ENCODE data around the gene IAPP. TPM values are rescaled to one million over a fixed set of nuclear protein-coding genes. Genes with fewer than 3 reads are reported as not detected.
"Not testable (repeated sequence)": the region's sequence is repeated elsewhere in the genome, so short reads cannot be mapped to it uniquely, and the experiment has no call there.

Gene IAPP
- polyA plus RNA-seq, 1 donor (not counting 4 experiments of a cell fraction or from before 2014, with no cell fraction given), result not detected

DNA sequence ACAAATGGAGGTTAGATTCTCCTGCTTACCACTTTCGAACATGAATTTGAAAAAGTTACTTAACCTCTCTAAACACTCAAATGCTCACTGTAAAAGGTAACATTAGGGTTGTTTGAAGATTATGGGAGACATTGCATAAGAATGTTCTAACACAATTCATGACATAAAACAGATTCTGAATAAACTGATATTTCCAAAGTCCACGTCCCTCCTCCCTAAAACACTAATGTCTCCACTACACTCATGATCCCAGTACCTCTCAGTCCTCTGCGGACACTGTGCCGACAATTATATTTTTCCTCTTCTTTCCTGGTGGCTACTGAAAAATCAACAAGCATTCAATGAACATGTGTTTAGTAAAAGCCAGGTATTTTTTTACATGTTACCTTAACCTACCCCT is 18.8 kb upstream of the IAPP start:
- H3K27me3 ChIP-seq (ENCODE audit: control insufficient read depth, extremely low read depth, insufficient read depth, low read length), result no peaks in the 10 kb centered on the region
- no peak for FAIRE-seq
- no peak for TF ChIP-seq EZH2 (IDR thresholded peaks at IDR 0.05; ENCODE audit: low read length)
- TF ChIP-seq, protein P1, sequence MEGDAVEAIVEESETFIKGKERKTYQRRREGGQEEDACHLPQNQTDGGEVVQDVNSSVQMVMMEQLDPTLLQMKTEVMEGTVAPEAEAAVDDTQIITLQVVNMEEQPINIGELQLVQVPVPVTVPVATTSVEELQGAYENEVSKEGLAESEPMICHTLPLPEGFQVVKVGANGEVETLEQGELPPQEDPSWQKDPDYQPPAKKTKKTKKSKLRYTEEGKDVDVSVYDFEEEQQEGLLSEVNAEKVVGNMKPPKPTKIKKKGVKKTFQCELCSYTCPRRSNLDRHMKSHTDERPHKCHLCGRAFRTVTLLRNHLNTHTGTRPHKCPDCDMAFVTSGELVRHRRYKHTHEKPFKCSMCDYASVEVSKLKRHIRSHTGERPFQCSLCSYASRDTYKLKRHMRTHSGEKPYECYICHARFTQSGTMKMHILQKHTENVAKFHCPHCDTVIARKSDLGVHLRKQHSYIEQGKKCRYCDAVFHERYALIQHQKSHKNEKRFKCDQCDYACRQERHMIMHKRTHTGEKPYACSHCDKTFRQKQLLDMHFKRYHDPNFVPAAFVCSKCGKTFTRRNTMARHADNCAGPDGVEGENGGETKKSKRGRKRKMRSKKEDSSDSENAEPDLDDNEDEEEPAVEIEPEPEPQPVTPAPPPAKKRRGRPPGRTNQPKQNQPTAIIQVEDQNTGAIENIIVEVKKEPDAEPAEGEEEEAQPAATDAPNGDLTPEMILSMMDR (optimal IDR thresholded peaks at IDR 0.05 in 1 of 3, IDR thresholded peaks at IDR 0.05 in 1 of 3, conservative IDR thresholded peaks at IDR 0.05 in 1 of 3; ENCODE audit: extremely low read depth in 1 of 3, insufficient read depth in 2 of 3, low read length in 3 of 3), result no peak
- H3K9me1 ChIP-seq (ENCODE audit: control insufficient read depth, extremely low read depth, insufficient read depth, low read length), result no peaks in the 10 kb centered on the region
- no peaks in the 10 kb centered on the region for H4K20me1 ChIP-seq (ENCODE audit: control insufficient read depth, extremely low read depth, insufficient read depth, low read length)
- no peaks in the 10 kb centered on the region for H3K4me1 ChIP-seq (ENCODE audit: control insufficient read depth, extremely low read depth, insufficient read depth, low read length)
- no peak overlapping the region for H3K9ac ChIP-seq (ENCODE audit: control insufficient read depth, extremely low read depth, insufficient read depth, low read length)
- no peak overlapping the region for H2AFZ ChIP-seq (ENCODE audit: control insufficient read depth, low read length)
- dilution Hi-C loops (cut with MboI; ENCODE audit: extremely low pct_ligation_motif_present, low sequenced_read_pairs), result no loop called here
- no peak for DNase-seq (ENCODE audit: low read depth, low spot score)
- H3K79me2 ChIP-seq (ENCODE audit: control insufficient read depth, insufficient read depth, low read length), result no peaks in the 10 kb centered on the region
- no peaks in the 10 kb centered on the region for H3K9me3 ChIP-seq (ENCODE audit: control insufficient read depth, low read depth, low read length)
- no peak overlapping the region for H3K27ac ChIP-seq (ENCODE audit: control insufficient read depth, insufficient read depth, low read length)
- H3K36me3 ChIP-seq (ENCODE audit: control insufficient read depth in 2 of 2, extremely low read depth in 1 of 2, insufficient read depth in 2 of 2, low read length in 2 of 2), result no peaks in the 10 kb centered on the region
- no peak overlapping the region for H3K4me3 ChIP-seq (ENCODE audit: control insufficient read depth in 2 of 3, extremely low read depth in 1 of 3, insufficient read depth in 2 of 3, low read depth in 1 of 3, low read length in 3 of 3)
- no peak overlapping the region for H3K4me2 ChIP-seq (ENCODE audit: control insufficient read depth, extremely low read depth, insufficient read depth, low read depth, low read length)

DNA sequence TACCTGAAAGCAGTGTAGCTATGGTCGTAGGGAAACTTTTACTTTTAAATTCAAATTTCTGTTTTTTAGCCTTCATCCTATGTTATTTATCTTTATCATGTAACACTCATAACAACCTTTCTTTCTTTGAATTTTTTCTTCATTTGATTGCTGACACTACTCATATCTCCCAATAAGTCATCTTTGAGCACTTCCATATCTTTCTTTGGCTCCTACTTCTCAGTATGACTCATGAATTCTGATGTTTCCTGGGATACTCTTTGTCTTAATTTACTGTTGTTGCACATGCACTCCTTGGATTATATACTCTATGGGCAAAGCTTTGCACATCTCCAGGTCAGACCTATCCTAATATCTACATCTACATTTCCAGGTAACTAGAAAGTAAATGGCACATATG is 18.1 kb upstream of the IAPP start:
- Histone ChIP-seq H3K4me2 (ENCODE audit: control insufficient read depth, extremely low read depth, insufficient read depth, low read depth, low read length) (no peak overlapping the region), H3K9me1 (ENCODE audit: control insufficient read depth, extremely low read depth, insufficient read depth, low read length) (no peaks in the 10 kb centered on the region)
- dilution Hi-C loops (cut with MboI; ENCODE audit: extremely low pct_ligation_motif_present, low sequenced_read_pairs), result no loop called here

DNA sequence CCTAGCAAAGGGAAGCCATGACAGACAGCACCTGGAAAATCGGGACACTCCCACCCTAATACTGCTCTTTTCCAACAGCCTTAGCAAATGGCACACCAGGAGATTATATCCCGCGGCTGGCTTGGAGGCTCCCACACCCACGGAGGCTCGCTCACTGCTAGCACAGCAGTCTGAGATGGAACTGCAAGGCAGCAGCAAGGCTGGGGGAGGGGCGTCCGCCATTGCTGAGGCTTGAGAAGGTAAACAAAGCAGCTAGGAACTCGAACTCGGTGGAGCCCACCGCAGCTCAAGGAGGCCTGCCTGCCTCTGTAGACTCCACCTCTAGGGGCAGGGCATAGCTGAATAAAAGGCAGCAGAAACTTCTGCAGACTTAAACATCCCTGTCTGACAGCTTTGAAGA is 12.1 kb upstream of the IAPP start:
- H4K20me1 ChIP-seq (ENCODE audit: control insufficient read depth, extremely low read depth, insufficient read depth, low read length); H3K9me1 ChIP-seq (ENCODE audit: control insufficient read depth, extremely low read depth, insufficient read depth, low read length); H3K4me3 ChIP-seq (ENCODE audit: control insufficient read depth in 2 of 3, extremely low read depth in 1 of 3, insufficient read depth in 2 of 3, low read depth in 1 of 3, low read length in 3 of 3); DNase-seq (ENCODE audit: low read depth, low spot score); H3K27ac ChIP-seq (ENCODE audit: control insufficient read depth, insufficient read depth, low read length); FAIRE-seq; H3K4me2 ChIP-seq (ENCODE audit: control insufficient read depth, extremely low read depth, insufficient read depth, low read depth, low read length); dilution Hi-C loops (cut with MboI; ENCODE audit: extremely low pct_ligation_motif_present, low sequenced_read_pairs); H3K9me3 ChIP-seq (ENCODE audit: control insufficient read depth, low read depth, low read length); H3K79me2 ChIP-seq (ENCODE audit: control insufficient read depth, insufficient read depth, low read length); H3K36me3 ChIP-seq (ENCODE audit: control insufficient read depth in 2 of 2, extremely low read depth in 1 of 2, insufficient read depth in 2 of 2, low read length in 2 of 2); H3K9ac ChIP-seq (ENCODE audit: control insufficient read depth, extremely low read depth, insufficient read depth, low read length); H3K4me1 ChIP-seq (ENCODE audit: control insufficient read depth, extremely low read depth, insufficient read depth, low read length); H3K27me3 ChIP-seq (ENCODE audit: control insufficient read depth, extremely low read depth, insufficient read depth, low read length); H2AFZ ChIP-seq (ENCODE audit: control insufficient read depth, low read length): not testable (repeated sequence)

More for the DNA sequence above, 18.1 kb upstream of the IAPP start:
- no peak overlapping the region for H3K9ac ChIP-seq (ENCODE audit: control insufficient read depth, extremely low read depth, insufficient read depth, low read length)
- no peak overlapping the region for H3K4me3 ChIP-seq (ENCODE audit: control insufficient read depth in 2 of 3, extremely low read depth in 1 of 3, insufficient read depth in 2 of 3, low read depth in 1 of 3, low read length in 3 of 3)
- no peaks in the 10 kb centered on the region for H3K36me3 ChIP-seq (ENCODE audit: control insufficient read depth in 2 of 2, extremely low read depth in 1 of 2, insufficient read depth in 2 of 2, low read length in 2 of 2)
- DNase-seq (ENCODE audit: low read depth, low spot score), result no peak
- no peaks in the 10 kb centered on the region for H4K20me1 ChIP-seq (ENCODE audit: control insufficient read depth, extremely low read depth, insufficient read depth, low read length)
- no peaks in the 10 kb centered on the region for H3K27me3 ChIP-seq (ENCODE audit: control insufficient read depth, extremely low read depth, insufficient read depth, low read length)
- no peak overlapping the region for H3K27ac ChIP-seq (ENCODE audit: control insufficient read depth, insufficient read depth, low read length)
- TF ChIP-seq, protein P1 (optimal IDR thresholded peaks at IDR 0.05 in 1 of 3, IDR thresholded peaks at IDR 0.05 in 1 of 3, conservative IDR thresholded peaks at IDR 0.05 in 1 of 3; ENCODE audit: extremely low read depth in 1 of 3, insufficient read depth in 2 of 3, low read length in 3 of 3), result no peak
- no peak for TF ChIP-seq EZH2 (IDR thresholded peaks at IDR 0.05; ENCODE audit: low read length)
- FAIRE-seq, result no peak
- no peaks in the 10 kb centered on the region for H3K4me1 ChIP-seq (ENCODE audit: control insufficient read depth, extremely low read depth, insufficient read depth, low read length)
- H3K9me3 ChIP-seq (ENCODE audit: control insufficient read depth, low read depth, low read length), result no peaks in the 10 kb centered on the region
- H2AFZ ChIP-seq (ENCODE audit: control insufficient read depth, low read length), result no peak overlapping the region
- H3K79me2 ChIP-seq (ENCODE audit: control insufficient read depth, insufficient read depth, low read length), result no peaks in the 10 kb centered on the region

Data from keratinocyte (primary cell).